ENCODE measurements around the gene RBBP5. TPM values are rescaled to one million over a fixed set of nuclear protein-coding genes. Genes with fewer than 3 reads are reported as not detected.

Gene RBBP5
- total RNA-seq, 1 experiment from 2014 or later = 10.7 TPM

DNA sequence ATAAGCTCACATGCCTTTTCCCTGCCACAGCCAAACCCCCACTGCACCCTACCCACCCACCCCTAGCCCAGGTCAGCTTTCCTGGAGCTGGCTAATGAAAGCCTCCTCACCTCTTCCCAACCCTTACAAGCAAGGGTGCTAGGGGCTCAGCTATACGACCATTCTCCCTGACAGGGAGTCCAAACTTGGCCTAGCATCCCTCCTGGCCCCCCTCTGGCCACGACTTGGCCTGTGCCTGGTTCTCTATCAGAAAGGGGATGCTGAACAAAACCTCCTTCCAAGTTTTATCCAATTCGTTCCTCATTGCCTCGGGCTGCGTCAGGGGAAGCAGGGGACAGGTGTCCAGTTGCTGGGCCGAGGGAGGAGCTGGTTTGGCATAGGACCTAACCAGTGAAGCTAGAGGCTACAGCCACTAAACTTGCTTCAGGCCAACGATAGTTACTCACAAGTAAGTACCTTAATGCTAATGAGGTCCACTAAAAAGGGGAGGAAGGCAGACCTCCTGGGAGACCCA, 46.1 kb downstream of the RBBP5 start:
- no peak for DNase-seq (ENCODE audit: low spot score)

DNA sequence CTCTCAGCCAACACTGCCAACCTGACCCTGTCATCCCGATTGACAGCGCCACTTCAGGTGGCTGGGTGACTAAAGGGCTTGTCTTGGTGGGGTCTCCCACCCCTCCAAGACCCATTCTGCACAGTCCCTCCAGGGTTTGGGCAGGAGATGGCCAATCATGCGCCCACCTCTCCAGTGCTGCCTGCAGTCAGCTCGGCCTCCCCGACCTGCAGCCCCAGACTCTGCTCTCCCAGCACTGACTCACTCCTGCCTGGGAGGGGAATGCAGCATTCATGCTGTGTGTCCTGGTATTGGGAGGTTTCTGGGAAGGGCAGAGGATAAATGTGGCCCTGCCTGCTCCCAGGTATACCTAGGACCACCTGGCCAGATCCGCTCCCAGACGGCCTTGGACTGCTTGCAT, 47.3 kb downstream of the RBBP5 start:
- DNase-seq (ENCODE audit: low spot score) = no peak

DNA sequence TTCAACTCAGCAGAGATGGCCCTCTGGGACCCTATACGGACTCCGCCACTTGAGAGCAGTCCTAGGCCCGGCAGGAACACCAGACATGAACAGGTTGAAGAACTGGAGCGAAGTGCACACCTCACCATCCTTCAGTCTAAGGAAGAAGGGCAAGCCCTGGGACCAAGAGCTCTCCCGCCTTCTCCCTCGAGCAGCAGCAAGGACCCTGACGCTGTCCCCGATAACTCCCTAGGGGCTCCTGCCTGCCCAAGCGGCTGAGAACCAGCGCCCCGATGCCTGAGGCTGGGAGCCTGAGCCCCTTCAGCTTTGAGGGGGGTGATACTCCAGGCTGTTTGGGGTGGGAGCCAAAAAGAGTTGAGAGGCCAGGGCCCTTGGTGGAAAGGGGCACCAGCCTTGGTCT, 47.7 kb downstream of the RBBP5 start:
- no peak for DNase-seq (ENCODE audit: low spot score)

DNA sequence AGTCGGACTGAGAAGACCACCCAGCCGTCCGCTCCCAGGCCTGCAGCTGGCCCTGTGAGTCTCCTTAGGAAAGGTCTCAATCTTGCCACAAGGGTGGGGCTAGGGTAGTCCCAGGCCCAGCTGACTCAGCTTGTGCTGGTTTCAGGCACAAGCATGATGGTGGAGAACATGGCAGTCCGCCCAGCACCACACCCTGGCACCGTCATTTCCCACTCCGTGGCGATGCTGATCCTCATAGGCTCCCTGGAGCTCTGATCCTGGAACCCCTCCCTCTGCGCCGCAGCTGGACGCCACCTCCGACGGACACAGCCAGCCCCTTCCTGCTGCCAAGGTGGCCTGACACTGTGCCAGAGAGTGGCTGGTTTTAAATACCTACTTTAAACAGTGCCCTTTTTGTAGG, 48.3 kb downstream of the RBBP5 start:
- no peak for DNase-seq (ENCODE audit: low spot score)

DNA sequence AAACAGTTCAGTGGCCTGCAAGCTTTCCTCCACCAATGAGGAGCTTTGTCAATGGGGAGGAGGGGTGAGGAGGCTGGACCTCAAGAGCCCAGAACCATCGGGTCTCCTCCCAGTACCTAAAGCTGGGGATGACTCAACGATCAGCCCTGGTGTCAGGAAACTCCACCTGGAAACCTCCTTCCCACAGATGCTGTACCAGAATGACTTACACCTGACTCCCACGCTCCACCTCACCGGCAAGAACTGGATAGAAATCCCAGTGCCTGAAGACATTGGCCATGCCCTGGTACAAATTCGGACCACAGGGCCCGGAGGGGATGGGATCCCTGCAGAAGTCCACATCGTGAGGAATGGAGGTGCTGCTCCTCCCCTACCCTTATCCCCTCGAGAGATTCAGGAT, 48.9 kb downstream of the RBBP5 start:
- DNase-seq (ENCODE audit: low spot score) = no peak

DNA sequence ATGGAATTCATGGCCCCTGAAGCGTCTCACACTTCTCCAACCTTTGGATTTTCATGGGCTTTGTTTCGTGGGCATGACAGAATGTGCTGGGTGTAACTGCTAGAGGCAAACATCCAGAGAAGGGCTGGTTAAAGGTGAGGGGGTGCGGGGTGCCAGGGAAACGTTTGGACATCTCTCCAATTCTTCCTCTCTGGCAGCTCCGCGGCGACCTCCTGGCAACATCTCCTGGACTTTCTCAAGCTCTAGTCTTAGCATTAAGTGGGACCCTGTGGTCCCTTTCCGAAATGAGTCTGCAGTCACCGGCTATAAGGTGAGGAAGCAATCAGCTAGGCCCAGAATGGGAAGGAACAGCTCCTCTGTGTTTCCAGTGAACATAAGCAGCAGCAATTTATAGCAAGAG, 49.5 kb downstream of the RBBP5 start:
- no peak for DNase-seq (ENCODE audit: low spot score)

DNA sequence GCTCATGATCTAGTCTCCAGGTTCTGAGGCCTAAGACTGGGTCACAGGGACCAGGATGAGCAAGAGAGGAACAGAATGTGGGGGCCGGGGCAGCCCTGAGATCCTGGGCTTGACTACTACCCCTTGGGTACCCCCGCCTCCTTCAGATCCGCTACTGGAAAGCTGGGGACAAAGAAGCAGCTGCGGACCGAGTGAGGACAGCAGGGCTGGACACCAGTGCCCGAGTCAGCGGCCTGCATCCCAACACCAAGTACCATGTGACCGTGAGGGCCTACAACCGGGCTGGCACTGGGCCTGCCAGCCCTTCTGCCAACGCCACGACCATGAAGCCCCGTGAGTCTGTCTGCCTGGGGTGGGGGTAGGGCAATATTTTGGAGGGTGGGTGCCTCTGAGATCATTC, 50.0 kb downstream of the RBBP5 start:
- DNase-seq (ENCODE audit: low spot score) = no peak

DNA sequence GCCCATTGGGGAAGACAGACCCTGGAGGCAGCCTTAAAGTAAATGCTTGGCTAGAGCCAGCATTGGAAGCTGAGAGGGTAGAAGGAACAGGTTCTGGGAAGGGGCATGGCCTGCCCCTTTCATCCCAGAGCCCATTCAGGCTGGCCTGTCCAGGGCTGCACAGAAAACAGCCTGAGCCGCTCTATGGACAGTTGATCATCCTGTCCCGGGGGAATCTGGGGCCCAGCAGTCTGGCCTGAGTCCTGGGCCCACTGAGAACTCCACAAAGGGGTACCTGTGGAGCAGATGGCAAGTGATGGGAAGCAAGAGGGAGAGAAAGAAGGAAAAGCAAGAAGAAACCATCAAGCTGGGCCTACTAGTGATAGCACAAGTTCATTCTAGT, 50.8 kb downstream of the RBBP5 start:
- DNase-seq (ENCODE audit: low spot score) = no peak

DNA sequence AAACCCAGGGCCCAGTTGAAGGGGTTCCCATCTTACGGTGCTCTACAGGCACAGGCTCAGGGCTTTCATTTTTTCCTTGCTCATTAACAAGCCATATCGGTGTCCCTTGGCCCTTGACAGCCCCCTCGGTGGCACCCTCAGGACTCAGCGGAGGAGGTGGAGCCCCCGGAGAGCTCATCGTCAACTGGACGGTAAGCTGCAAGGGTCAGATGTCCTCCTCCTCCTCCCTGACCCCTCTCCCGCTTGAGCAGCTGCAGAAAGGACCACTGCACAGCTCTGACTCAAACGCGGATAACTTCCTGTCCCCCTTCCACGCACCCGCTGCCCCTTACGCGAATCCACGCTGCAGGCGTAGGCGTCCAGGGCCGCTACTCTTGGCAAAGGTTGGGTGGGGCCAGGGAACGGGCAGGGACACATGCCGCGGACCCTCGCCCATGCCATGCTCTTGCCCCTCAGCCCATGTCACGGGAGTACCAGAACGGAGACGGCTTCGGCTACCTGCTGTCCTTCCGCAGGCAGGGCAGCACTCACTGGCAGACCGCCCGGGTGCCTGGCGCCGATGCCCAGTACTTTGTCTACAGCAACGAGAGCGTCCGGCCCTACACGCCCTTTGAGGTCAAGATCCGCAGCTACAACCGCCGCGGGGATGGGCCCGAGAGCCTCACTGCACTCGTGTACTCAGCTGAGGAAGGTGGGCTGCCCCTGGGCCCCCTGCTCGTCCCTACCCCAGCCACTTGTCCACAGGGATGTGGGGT, 52.2 kb downstream of the RBBP5 start:
- DNase-seq (ENCODE audit: low spot score) = no peak

DNA sequence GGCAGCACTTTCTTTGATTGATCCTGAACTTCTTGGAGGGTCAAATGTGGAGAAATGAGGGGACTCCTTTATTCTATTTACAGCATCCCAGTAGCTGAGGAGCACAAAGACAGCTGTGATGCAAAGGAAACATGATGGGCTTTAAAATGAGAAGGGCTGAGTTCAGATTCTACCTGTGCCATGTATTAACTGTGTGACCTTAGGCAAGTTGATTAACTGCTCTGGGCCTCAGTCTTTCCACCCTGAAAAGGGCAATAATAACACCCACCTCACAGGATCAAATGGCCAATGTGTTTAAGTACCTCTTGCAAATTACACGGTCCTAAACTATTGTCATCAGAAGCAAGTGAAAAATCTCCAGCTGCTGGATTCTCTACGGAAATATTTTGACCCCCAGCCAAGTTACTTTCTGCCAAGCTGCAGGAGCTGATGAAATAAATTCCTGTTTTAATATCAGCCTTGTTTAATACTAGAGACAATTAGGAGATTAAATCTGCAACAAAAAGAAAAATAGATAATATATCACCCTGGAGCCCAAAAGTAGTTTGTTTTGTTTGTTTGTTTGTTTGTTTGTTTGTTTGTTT, 53.2 kb downstream of the RBBP5 start:
- DNase-seq (ENCODE audit: low spot score) = no peak

DNA sequence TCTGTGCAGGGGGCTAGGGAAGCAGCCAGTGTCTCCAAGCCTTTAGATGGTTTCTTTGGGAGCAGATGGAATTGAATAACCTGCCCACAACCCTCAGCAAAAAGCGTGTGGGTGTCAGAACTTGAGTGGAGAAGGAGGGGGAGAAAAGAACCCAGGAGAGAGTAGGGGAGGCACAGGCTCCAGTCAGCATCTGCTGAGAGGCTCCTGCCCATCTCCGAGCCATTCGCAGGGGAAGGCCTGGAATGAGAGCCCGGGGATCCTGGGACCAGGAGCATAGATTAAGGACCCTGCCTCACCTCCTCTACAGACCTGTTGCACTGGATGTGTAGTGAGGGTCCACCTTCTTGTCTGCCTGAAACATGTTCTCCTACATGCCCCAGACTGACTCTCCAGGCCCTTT, 53.8 kb downstream of the RBBP5 start:
- no peak for DNase-seq (ENCODE audit: low spot score)

DNA sequence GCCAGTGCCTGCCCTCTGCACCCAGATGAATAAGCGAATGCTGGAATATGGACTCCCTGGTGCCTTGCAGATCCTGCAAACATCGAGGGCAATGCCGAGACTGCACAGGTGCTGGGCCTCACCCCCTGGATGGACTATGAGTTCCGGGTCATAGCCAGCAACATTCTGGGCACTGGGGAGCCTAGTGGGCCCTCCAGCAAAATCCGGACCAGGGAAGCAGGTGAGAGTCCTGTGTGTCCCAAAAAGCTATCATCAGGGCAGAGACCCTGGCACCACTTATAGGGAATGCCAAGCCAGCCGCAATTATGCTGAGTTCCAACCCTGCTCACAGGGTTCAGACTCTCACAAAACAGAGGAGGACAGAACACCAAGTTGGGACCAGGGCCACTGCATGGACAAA, 54.7 kb downstream of the RBBP5 start:
- DNase-seq (ENCODE audit: low spot score) = no peak

DNA sequence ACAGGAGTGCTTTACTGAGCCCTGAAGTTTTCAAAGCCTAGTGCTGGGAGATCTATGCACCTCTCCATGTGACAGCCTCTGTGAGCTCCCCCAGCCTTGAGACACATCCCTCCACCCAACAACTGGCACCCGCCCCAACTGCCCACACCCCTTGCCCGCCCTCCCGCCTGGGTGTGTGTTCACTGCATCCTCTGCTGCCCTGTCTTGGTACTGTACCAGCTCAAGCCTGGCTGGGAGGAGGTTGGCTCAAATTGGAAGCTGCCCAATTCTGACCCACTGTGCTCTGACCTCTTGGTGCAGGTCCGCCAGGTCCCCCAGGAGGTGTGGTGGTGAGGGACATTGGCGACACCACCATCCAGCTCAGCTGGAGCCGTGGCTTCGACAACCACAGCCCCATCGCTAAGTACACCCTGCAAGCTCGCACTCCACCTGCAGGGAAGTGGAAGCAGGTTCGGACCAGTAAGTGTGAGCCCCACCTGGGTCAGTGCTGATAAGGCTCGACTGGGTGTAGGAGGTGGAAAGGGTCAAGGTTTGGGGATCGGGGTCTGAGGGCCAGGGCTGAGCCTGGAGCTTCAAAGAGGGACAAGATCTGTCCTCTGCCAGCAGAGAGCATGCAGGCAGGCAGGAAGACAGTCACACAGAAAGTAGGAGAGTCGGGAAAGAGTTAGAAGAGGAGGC, 55.5 kb downstream of the RBBP5 start:
- DNase-seq (ENCODE audit: low spot score) = no peak

DNA sequence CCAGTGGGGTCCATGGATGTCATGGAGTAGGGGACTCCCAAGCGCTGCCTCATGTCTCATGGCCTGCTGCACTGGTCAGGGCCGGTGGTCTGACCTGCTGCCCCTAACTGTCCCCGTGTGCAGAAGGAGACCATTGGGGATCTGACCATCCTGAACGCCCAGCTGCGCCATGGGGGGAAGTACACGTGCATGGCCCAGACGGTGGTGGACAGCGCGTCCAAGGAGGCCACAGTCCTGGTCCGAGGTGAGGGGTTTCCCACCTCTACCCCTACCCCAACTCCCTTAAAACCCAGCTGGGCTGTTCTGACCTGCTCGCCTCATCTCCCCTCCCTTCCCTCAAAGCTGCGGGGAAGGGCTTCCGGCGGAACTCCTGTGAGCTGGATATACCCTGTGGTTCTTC, 56.1 kb downstream of the RBBP5 start:
- no peak for DNase-seq (ENCODE audit: low spot score)

DNA sequence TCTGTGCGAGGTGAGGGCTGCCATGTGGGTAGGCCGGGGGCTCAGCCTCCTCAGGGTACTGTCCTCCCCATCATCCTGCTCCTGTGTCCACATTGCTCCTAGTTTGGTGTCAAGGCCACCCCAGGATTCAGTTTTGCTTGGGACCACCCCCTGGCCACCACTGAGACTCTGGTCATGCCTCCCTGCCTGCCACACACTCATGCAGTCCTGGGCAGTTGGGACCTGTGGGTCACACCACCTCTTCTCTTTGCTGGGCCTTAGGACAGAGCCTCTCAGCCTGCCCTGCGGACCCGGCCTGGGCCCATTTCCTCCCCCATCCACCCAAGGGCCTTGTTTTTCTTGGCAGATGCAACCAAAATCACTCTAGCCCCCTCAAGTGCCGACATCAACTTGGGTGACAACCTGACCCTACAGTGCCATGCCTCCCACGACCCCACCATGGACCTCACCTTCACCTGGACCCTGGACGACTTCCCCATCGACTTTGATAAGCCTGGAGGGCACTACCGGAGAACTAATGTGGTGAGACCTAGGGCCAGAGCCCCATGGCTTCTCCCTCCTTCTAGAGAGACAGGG, 56.9 kb downstream of the RBBP5 start:
- no peak for DNase-seq (ENCODE audit: low spot score)

DNA sequence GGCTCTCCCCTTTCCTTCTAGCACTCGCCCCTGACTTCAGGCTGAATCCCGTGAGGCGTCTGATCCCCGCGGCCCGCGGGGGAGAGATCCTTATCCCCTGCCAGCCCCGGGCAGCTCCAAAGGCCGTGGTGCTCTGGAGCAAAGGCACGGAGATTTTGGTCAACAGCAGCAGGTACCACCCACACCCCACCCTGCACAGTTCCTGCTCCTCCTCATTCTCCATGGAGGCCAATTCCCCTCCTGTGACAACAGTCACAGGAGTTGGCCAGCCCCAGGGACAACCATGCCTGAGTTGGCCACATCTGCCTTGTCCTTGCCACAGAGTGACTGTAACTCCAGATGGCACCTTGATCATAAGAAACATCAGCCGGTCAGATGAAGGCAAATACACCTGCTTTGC, 57.5 kb downstream of the RBBP5 start:
- DNase-seq (ENCODE audit: low spot score) = no peak

DNA sequence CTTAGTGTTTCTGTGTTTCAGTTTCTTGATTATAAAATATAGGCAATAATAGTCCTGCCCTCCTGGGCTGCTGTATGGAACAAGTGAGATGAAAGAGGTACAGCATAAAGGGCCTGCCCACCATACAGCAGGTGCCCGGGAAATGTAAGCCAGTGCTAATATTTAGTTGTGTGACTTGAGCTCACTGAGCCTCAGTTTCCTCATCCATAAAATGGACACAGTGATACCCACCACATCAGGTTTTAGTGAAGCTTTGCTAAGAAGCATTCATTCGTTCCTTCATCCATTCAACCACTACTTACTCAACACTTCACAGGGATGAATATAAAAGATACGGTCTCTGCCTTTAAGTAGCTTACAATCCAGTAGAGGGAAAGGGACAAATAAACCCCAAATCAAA, 58.9 kb downstream of the RBBP5 start:
- no peak for DNase-seq (ENCODE audit: low spot score)

DNA sequence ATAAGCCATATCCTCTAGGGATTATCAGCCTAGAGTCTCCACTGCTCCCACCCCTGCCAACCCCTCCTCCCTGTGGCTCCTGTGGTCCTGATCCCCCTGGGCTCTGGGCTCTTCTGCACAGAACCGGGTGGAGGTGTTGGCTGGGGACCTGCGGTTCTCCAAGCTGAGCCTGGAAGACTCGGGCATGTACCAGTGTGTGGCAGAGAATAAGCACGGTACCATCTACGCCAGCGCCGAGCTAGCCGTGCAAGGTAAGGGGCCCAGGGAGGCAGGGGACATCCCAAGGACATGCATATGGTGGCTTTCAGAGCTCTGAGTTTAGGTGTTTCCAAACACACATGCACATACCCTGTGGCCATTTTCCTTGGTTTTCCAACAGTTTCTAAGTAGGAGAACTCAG, 59.5 kb downstream of the RBBP5 start:
- no peak for DNase-seq (ENCODE audit: low spot score)

DNA sequence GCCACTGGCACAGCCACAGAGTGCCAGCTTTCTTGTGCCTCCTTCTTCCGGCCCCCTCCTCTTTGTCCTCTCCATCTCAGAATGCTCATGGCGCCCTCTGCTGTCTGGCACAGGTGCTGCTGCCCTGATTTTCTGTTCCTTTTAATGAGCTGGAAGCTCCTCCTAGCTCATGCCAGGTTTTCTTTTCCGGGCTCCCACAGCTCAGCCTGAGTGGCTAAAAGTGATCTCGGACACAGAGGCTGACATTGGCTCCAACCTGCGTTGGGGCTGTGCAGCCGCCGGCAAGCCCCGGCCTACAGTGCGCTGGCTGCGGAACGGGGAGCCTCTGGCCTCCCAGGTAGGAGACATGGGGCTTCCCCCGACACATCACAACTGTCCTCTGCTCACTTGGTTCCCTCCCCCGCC, 60.1 kb downstream of the RBBP5 start:
- peak; percentile 84 for DNase-seq (ENCODE audit: low spot score)

DNA sequence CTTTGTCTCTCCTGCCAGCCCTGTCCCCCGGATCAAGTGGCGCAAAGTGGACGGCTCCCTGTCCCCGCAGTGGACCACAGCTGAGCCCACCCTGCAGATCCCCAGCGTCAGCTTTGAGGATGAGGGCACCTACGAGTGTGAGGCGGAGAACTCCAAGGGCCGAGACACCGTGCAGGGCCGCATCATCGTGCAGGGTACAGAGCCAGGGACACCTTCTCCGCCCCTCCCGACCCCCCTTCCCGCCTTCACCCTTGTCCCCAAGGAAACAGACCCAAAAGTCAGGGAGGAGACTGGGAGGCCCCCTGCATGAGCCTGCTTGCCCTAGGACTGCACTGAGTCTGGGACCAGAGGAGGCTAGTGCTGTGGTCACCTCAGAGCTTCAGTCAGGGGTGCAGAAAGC, 60.6 kb downstream of the RBBP5 start:
- no peak for DNase-seq (ENCODE audit: low spot score)

DNA sequence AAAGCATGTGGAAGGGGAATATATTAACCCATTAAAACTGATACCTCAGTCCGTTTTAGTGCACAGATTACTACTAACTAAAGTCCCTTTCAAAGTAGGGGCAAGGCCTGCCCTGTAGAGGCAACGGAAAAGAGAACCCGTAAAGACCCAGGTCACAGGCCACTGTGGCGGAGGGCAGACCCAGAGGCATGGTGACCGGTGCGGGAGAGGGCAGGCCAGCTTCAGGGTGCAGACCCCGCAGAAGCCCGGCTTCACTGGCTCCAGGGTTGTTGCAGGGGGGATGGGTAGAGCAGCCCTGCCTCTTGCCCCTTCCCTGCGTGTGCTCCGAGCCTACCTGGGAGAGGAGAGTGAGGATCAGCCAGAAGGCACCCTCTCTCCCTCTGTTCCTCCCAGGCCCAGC, 61.0 kb downstream of the RBBP5 start:
- DNase-seq (ENCODE audit: low spot score) = no peak

DNA sequence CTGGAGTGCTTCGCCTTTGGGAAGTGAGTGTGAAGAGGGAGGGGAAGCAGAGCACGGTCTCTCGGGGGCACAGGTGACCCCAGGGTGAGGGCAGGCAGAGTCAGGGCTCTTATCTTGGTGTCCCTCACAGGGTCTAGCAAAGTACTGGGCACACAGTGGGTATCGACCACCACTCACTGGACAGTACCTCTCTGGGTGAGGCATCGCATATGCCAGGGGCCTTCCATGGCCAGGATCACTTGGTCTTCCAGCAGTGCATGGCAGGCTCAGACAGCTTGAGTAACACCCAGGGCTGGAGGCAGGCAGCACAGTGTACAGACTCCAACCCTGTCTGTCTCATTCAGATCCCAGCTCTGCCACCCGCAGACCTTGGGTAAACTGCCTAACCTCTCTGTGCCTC, 62.1 kb downstream of the RBBP5 start:
- DNase-seq (ENCODE audit: low spot score) = no peak

DNA sequence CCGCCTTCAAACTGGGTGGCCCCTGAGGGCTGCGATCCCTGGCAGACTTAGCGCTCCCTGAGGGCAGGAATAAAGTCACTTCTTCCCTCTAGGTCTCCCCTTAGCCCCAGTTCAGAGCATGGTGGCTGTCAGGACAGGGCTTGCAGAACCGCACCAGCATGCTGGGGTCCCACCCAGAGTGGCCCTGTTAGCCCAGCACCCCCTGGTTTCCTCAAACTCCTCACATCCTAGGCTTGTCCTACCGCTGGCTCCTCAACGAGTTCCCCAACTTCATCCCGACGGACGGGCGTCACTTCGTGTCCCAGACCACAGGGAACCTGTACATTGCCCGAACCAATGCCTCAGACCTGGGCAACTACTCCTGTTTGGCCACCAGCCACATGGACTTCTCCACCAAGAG, 62.9 kb downstream of the RBBP5 start:
- no peak for DNase-seq (ENCODE audit: low spot score)

All from HT-29 (cell line).